Activated naive CD4-positive, alpha-beta T cell (primary cell): Measurements from ENCODE around the gene FABP6.
"Not testable (repeated sequence)": the region's sequence is repeated elsewhere in the genome, so short reads cannot be mapped to it uniquely, and the experiment has no call there.

Source experiments
- DNase-seq, 4 experiments: peaks; one replicate each; lab custom pipeline; 2025; lab: John Stamatoyannopoulos, UW

FABP6 gene, protein sequence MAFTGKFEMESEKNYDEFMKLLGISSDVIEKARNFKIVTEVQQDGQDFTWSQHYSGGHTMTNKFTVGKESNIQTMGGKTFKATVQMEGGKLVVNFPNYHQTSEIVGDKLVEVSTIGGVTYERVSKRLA

DNA sequence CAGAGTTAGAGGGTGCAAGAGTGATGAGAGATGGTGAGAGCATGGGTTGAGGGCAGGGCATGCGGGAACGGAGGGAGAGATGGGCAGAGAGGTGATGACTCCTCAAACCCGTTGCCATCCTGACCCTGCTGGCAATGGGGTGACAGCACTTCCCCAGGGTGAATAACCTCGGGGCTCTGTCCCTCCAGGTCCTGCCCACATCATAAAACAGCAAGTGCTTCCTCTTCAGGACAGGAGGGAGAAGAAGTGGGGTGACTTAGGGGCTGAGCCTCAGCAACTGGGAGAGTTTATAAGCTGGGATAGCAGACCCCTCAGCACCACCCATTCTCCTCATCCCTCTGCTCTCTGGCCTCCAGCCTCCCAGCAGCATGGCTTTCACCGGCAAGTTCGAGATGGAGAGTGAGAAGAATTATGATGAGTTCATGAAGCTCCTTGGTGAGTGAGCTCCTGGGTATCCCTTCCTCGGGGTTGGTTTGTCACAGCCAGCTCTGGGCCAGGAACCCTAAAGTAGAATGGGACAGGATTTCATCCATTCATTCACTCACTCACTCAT lies at the start of gene FABP6:
Gene FABP6, plus strand, starts transcription at position 317 of the 553 bp plus-strand sequence. Its CDS starts 52 bp downstream, at position 369.
- no peak for DNase-seq

DNA sequence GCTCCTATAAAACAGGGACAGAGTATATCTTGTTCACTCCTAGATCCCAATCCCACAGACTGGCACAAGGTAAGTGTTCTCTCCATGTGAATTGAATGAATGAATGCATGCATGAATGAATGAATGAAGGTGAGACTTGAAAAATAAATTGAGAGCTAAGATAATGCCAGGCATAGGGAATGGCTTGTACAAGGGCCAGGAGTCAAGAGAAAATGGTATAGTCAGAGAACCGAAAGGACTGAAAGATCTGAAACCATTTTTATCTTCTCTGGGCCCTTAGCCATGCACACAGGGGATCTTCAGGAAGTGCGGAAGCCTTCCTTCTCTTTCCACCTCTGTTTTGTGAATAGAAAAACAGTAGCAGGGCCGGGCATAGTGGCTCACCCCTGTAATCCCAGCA lies 48.4 kb upstream of the FABP6 start:
- no peak for DNase-seq

DNA sequence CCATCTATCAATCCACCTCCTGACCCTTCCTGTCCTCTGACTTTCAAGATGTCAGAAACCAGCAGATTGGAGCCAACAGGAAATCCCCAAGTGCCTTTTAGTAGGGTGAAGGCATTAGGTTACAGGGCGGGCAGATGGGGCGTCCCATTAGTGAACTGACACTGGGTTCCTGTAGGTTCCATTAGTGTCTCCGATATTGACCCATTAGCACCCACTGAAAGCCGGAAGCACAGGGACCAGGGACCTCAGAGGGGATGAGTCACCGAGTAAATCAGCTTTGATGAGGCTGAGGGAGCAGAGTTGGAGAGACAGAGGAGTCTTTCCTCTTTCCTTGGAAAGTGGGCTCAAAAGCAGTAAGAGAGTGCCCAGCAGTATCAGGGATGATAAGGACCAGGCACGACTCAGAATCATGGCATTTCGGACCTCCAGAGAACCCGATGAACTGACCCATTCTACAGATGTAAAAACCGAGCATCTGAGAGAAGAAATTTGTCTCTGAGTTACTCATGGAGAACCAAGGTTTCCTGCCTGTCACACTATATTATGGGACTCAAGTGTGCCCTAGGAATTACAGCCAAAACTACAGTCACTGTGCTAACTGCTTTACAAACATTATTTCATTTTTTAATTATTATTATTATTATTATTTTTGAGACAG lies 47.2 kb upstream of the FABP6 start:
- DNase-seq = no peak

DNA sequence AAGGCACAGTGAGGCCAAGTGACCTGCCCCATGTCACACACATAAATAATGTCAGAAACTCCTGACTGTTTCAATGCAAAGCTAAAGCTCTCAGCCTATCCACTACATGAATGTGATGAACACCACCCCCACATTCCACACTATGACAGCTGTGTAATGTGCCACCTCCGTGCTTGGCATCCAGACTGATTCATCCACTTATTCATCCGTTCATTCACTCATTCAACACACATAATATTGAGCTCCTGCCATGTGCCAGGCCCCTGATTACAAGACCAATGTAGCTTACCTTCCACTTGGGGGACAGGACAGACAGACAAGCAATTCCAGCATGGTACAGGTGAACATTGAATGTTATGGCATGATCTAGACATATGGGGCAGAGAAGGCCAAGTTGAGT lies 46.2 kb upstream of the FABP6 start:
- DNase-seq = no peak

DNA sequence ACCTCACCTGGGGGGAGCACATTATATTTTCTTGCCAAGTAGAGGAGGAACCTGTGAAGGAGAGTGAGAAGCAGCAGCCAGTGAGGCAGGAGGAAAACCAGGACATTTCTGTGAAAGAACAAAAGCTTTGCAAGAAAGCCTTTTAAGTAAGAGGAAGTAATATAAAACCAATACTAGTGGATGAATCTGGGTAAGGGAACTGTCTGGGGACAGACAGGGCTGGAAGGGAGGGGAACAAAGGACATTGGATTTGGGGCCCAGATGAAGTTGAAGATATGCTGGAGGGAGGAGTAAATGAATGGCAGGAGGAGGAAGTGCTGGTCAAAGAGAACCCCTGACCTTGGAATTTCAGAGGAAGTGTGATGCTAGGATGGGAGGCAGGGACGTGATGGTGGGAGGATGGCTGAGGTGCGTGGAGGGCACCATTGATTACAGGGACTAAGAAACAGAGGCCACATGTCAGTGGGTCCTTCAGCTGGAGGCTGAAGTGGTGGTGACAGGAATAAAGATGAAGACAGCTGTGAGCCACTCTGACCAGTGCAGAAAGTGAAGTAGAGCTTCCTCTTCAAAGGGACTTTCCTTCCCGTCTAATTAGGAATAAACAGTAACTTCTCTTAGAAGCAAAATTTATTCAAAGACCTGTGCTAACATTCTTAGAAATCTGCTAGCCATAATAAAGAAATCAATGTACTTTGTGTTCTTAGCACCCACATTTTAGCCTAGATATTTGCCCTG lies 43.5 kb upstream of the FABP6 start:
- DNase-seq = no peak

DNA sequence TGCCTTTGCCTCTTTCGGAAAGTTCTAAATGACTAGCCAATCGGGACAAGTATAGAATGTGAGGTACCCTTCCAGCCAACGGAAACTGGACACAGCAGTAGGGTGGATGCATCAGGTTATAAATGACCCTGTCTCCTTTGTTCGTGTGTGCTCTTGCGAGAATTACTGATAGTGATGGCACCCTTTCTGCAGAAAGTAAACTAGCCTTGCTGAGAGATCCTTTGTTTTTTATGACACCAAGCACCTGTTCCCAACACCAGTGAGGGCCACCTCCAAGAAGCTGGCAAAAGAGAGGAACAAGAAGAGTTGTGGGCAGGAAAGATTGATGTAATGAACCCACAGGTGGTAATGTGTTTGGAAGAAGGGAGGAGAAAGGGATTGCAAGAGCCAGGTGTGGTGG lies 42.8 kb upstream of the FABP6 start:
- no peak for DNase-seq

DNA sequence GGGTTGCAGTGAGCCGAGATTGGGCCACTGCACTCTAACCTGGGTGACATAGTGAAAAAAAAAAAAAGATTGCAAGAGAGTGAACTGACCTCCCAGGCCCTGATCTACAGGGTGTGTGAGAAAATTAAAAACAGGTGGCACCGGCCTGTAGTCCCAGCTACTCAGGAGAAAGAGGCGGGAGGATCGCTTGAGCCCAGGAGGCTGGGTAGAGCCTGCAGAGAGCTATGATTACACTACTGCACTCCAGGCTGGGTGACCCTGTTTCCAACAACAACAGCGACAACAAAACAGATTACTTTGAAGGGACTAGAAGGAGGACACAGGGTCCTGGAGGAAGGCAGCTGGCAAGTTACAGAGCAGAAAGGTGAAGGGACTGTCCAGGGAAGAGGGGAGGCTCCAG lies 42.2 kb upstream of the FABP6 start:
- DNase-seq = no peak

DNA sequence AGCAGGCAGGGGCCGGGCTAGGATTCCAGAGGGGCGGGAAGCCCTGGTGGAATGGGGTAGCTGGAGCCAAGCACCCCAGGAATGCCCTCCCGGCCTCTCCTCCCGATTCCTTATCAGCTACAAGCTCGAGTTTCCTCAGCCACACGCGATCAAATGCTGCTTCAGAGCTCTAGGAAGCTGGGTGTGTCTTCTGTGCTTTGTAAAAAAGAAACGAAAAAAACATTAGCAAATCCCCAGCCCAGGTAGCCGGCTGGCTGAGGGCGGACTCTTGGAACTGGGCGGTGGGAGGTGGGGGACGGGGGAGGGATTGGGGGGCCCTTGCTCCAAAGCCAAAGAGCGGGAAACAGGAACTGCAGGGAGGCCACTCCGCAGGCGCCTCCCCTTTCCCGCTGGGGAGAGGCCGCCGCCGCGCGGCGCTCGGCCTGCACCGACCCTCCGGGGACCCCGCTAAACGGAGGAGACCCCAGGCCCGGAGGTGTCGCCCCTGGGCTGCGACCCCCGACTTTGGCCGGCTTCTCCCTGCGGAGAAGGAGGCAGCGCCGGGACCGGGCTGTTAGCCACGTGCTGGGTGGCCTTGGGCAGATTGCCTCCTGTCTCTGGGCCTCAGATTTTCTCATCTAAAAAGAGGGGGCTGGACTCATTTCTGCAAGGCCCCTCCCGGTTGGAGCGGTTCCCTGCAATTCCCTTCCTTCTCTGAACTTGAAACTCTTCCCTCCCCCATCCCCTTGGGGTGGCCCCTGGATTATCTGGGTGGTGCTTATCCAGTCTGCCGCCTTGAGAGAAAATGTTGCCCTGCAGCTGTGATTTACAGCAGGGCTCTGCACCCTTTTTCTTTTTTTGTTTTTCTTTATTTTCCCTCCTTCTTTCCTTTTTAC lies 40.9 kb upstream of the FABP6 start:
- no peak for DNase-seq

DNA sequence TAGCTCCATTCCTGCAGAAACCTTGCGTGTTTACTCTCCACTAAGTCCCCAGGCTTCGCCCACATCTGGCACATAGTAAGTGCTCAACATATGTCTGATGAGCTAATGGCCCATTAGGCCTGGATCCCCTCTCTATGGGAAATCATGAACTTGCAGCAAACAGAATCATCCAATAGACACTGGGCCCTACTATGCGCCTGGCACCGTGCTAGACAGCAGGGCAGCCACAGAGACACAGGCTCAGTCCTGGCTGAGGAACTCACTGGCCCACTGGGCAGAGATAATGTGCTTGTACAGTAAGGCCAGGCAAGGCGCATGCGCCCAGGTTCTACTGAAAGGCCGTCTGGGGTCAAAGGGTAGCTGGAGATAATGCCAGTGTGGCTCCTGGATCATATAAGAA lies 36.9 kb upstream of the FABP6 start:
- no peak for DNase-seq

DNA sequence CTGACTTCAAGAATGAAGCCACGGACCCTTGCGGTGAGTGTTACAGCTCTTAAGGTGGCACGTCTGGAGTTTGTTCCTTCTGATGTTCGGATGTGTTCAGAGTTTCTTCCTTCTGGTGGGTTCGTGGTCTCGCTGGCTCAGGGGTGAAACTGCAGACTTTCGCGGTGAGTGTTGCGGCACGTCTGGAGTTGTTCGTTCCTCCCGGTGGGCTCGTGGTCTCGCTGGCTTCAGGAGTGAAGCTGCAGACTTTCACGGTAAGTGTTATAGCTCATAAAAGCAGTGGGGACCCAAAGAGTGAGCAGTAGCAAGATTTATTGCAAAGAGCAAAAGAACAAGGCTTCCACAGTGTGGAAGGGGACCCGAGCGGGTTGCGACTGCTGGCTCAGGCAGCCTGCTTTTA lies 36.2 kb upstream of the FABP6 start:
- DNase-seq = not testable (repeated sequence)

DNA sequence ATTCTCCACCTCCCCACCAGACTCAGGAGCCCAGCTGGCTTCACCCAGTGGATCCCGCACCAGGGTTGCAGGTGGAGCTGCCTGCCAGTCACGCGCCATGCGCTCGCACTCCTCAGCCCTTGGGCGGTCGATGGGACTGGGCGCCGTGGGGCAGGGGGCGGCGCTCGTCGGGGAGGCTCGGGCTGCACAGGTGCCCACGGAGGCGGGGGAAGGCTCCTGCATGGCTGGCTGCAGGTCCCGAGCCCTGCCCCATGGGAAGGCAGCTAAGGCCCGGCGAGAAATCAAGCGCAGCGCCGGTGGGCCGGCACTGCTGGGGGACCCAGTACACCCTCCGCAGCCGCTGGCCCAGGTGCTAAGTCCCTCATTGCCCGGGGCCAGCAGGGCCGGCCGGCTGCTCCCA lies 35.5 kb upstream of the FABP6 start:
- DNase-seq = not testable (repeated sequence)

DNA sequence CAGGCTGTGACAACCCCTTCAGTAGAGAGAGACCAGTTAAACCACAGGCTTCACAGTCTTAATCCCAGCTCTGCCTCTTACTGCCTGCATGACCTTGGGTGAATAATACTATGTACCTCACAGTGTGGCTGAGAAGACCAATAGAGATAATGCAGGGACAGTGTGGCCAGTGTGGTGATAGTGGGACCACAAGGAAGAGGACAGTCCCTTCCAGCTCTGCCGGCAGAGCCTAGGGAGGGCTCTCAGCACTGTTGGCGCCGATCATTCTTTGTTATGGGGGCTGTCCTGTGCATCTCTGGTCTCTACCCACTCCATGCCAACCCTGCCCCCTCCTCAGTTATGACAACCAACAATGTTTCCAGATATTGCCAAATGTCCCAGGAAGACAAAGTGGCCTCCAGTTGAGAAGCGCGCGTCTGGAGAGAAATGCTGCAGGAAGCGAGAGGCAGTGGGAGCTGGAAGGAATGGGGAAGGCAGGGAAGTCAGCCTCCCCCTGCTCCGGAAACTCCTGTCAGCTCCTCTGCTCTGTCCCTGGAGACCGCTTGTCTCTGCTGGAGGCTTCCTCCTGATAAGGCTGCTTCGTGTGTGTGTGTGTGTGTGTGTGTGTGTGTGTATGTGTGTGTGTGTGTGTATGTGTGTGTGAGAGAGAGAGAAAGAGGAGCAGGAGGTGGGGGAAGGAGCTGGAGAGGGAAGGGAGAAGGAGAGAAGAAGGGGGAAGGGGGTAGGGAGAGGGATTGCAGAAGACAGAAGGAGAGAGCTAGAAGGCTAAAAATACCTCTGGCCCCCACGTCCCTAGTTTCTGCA lies 31.8 kb upstream of the FABP6 start:
- no peak for DNase-seq

DNA sequence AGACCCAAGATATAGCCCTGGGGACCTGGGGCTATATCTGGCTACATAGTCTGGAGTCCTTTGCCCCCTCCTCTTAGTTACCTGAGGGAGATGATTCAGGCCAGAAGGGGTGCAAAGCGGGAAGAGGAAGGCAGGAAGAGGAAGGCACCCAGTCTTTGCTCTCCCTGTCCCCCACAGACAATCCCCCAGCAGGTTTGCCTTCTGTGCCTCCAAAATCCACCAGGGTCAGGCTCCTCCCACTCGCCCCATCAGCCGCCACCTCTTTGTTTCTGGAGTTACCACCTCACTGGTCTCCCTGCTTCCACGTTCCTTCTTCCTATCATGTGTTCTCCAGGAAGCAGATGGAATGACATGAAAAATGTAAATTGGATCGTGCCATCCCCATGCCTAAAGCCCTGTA lies 31.2 kb upstream of the FABP6 start:
- no peak for DNase-seq

DNA sequence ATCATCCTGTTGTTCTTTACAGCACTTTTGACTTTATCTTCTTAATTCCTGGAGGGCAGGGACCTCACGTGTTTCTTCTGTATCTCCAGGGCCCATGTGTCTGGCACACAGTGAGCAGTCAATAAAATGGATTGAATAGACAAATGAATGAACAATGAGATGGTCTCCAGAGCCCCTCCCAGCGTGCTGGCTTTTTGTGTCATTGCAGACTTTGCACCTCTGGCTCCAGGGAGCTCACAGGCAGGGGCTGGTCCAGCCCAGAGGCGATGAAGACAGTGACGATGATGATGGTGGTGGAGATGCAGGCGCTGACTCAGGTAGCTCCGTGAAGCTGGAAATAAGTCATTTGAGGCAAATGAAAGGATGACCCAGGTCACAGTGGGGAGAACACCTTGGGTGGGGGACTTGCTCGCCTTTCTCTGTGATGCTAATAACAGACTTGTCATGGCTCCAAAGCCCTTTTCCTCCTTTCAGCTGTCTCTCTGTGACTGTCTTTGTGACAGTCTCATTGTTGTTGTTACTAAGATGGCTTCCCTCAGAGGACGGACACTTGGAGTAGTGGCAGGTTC lies 30.4 kb upstream of the FABP6 start:
- no peak for DNase-seq

DNA sequence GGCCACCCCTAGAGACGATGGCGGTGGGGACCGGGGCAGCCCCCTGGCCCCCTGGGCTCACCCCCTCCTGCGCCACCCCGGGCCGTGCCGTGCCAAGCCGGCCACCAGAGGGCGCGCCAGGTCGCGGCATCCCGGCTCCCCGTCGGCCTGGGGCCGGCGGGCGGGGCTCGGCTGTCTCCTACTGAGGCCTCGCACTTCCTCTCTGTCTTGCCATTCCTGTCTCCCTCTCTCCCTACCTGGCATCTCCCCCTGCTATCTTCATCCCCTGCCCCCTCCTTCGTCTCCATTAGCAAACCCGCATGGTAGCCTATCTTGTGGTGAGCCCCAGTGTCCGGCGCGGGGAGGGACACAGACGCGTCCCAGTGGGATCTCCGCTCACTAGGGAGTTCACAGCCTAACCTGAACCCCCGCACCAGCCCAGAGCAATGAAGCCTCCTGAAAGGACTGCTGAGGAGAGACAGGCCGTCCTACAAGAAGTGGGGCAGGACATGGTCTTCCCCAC lies 29.8 kb upstream of the FABP6 start:
- DNase-seq = peak; percentile 35 to 70 (median 50)

DNA sequence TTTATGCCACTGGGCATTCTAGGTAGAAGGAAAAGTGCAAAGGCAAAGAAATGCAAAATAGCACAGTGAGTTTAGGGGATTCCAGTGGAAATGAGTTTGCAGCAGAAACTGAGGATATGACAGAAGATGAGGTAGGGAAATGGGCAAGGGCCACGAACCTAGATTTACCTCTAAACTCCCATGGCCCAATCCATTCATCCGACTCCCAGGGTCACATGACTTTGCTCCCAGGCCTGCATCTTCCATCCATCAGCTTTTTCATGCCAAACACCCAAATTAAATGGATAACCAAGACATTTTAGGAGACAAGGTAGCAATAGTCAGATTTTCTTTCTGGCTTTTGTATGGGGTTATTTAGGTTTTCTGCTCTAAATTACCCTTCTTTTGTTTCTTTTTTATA lies 22.2 kb upstream of the FABP6 start:
- no peak for DNase-seq

DNA sequence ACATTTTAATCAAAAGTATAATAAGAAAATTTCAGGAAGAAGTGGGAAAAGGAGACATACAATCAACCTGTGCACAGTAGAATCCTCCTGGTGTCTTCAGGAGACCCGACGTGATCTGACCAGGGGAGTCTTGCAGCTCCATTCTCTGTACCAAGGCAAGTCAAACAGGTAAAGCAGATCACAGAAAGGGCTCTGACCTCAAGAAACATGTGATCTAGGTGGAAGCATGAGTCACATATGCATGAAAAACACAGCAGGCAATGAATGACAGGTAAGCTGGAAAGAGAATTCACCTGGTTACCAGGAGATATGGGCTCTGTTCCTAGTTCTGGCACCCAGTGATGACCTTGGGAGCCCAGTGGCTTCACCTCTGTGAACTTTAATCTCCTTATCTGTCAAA lies 19.4 kb upstream of the FABP6 start:
- DNase-seq = no peak

DNA sequence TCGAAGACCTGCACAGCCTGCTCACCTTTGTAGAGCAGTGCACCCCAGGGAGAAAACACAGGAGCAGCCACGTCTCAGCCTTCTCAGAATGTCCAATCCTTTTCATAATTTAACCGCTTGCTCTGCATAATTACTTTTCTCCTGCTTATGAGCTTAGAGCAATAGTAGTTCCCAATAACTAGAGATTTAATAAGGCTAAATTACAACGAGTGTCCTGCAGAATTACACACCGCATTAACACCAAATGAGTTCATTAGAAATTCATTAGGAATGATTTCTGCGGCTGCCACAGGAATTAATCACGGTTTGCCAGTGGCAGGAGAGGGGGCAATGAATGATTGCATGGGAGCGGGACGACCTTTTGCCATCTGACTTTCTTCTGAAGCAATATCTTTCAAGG lies 18.7 kb upstream of the FABP6 start:
- no peak for DNase-seq

DNA sequence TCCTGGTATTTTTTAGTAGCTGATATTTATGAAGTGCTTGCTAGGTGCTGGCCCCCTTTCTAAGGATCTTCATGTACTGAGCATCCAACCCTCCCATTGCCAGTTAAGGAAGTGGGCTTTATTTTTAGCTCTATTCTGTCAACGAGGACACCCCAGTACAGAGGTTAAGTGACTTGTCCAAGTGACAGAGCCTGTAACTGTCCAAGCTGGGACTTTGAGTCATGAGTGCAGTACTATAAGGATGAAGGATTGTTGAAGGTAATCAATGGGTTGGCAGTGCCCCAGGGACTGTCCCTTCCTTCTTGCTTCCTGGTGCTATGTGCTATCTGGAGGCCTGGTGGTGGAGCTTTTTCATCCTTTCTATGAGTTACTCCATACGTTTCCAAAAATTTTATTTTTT lies 18.0 kb upstream of the FABP6 start:
- no peak for DNase-seq

DNA sequence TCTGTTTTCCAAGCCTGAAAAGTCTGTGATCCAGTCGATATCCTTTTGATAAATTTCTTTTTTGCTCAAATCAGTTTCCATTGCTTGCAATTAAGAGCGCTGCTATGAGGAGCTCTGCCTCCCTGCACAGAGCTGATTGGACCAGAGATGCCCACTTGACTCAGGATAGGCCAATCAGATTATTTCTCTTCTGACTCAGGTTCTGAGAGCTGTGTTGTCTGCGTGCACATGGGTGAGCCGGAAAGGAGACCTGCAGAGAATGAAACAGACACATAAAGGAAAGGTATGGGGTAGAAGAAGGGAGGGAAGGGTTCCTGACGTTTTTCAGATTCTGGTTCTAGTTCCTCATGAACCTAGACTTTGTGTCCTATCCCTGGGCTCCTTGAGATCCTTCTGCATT lies 15.8 kb upstream of the FABP6 start:
- no peak for DNase-seq

DNA sequence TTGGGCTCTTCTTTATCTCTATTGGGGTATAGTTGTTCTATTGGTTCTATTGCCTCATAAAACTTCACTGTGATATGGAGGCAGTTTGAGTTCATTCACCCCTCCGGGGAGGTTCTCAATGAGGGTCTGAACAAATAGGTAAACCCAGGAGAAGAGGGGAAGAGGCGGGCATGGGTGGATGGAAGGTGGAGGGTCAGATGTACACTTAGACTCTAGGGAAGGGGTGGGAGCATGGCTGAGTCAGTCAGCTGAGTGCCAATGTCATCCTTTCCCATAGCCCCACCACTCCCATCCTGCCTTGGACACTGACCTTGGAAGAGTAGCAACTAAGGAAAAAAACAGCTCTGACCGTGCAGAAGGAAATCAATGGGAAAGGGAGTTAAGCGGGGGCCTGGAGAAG lies 9.9 kb upstream of the FABP6 start:
- no peak for DNase-seq
